Astrocyte (in vitro differentiated cells and primary cell): ENCODE data around the gene RRP36. TPM values are rescaled to one million over a fixed set of nuclear protein-coding genes. Genes with fewer than 3 reads are reported as not detected.

Source experiments
- DNase-seq: peaks from one replicate; pipeline ENCODE4 v3.0.0-alpha.2; 2010; ENCODE audit warnings: low read depth
- FAIRE-seq: peaks from 2 replicates; lab custom pipeline; 2011; peaks lifted over from hg19 to GRCh38; lab: Jason Lieb, UNC
- H2AFZ ChIP-seq: 2 replicates; pipeline ENCODE4 v1.6.0; 2012; ENCODE audit warnings: low read depth, low read length, inconsistent platforms
- H3K27ac ChIP-seq: 2 replicates; pipeline ENCODE4 v1.5.1; 2011; ENCODE audit warnings: low read depth, low read length, inconsistent platforms
- H3K27me3 ChIP-seq: 2 replicates; pipeline ENCODE4 v1.6.0; 2011; ENCODE audit warnings: low read length, inconsistent platforms; ENCODE audit not compliant: insufficient read depth
- H3K36me3 ChIP-seq: 2 replicates; pipeline ENCODE4 v1.5.1; 2011; ENCODE audit warnings: low read length, inconsistent platforms; ENCODE audit not compliant: insufficient read depth
- H3K4me1 ChIP-seq: 2 replicates; pipeline ENCODE4 v1.5.1; 2011; ENCODE audit warnings: low read length, inconsistent platforms; ENCODE audit not compliant: insufficient read depth
- H3K4me2 ChIP-seq: 2 replicates; pipeline ENCODE4 v1.6.0; 2012; ENCODE audit warnings: low read length, inconsistent platforms
- H3K4me3 ChIP-seq: 2 replicates; pipeline ENCODE4 v1.5.1; 2011; ENCODE audit warnings: low read depth, mild to moderate bottlenecking, low read length, inconsistent platforms; ENCODE audit not compliant: insufficient read depth
- H3K79me2 ChIP-seq: 2 replicates; pipeline ENCODE4 v1.6.0; 2012; ENCODE audit warnings: mild to moderate bottlenecking, low read length, inconsistent platforms; ENCODE audit not compliant: insufficient read depth
- H3K9ac ChIP-seq: 2 replicates; pipeline ENCODE4 v1.6.0; 2012; ENCODE audit warnings: mild to moderate bottlenecking, low read length, inconsistent platforms
- H3K9me3 ChIP-seq: 2 replicates; pipeline ENCODE4 v1.5.1; 2012; ENCODE audit warnings: low read depth, mild to moderate bottlenecking, low read length, inconsistent platforms; ENCODE audit not compliant: insufficient read depth
- H4K20me1 ChIP-seq: 2 replicates; pipeline ENCODE4 v1.6.0; 2012; ENCODE audit warnings: low read length, inconsistent platforms; ENCODE audit not compliant: insufficient read depth
- H3K27ac Mint-ChIP-seq: one replicate; pipeline ENCODE4 v1.8.0; 2021; ENCODE audit warnings: mild to moderate bottlenecking, mixed read lengths; ENCODE audit not compliant: unreplicated experiment
- H3K27me3 Mint-ChIP-seq: one replicate; pipeline ENCODE4 v1.8.0; 2021; ENCODE audit warnings: low read depth, mixed read lengths; ENCODE audit not compliant: unreplicated experiment
- H3K36me3 Mint-ChIP-seq: one replicate; pipeline ENCODE4 v1.8.0; 2021; ENCODE audit warnings: low read depth, mixed read lengths; ENCODE audit not compliant: unreplicated experiment
- H3K4me1 Mint-ChIP-seq: one replicate; pipeline ENCODE4 v1.8.0; 2021; ENCODE audit warnings: low read depth, mixed read lengths; ENCODE audit not compliant: unreplicated experiment
- H3K4me3 Mint-ChIP-seq: one replicate; pipeline ENCODE4 v1.8.0; 2021; ENCODE audit warnings: mild to moderate bottlenecking, moderate library complexity, mixed read lengths; ENCODE audit not compliant: unreplicated experiment
- H3K9me3 Mint-ChIP-seq: one replicate; pipeline ENCODE4 v1.8.0; 2021; ENCODE audit warnings: mild to moderate bottlenecking, mixed read lengths; ENCODE audit not compliant: unreplicated experiment
- EZH2 ChIP-seq: IDR thresholded peaks from 2 replicates; pipeline ENCODE4 v1.6.1; 2012; ENCODE audit warnings: mild to moderate bottlenecking, low read length, inconsistent platforms; ENCODE audit not compliant: insufficient read depth
- total RNA-seq: library from RNA; stranded (reverse); gene quantifications from 2 replicates; pipeline ENCODE4 v1.2.1, GENCODE V29; 2021
- TF ChIP-seq, protein P1 (sequence below): IDR thresholded peaks from 2 replicates; pipeline ENCODE4 v1.5.1; 2011; ENCODE audit warnings: low read depth, mild to moderate bottlenecking, inconsistent platforms, low read length, moderate library complexity; ENCODE audit not compliant: insufficient read depth

RRP36 gene
- total RNA-seq, 1 donor from 2014 or later, result 77.9 TPM

DNA sequence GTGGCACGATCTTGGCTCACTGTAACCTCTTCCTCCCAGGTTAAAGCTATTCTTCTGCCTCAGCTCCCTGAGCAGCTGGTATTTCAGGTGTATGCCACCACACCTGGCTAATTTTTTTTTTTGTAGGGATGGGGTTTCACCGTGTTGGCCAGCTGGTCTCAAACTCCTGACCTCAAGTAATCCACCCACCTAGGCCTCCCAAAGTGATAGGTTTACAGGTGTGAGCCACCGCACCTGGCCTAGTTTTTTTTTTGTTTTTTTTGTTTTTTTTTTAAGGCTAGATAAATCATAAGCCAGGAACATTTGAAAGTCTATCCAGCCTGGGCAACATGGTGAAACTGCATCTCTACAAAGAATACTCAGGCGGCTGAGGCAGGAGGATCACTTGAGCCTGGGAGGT lies 10.9 kb downstream of the RRP36 start:
- Mint-ChIP-seq H3K27ac (no peak overlapping the region), H3K4me3 (no peak overlapping the region), H3K36me3 (peaks cover 19% of the 10 kb centered on the region), H3K4me1 (no peaks in the 10 kb centered on the region), H3K27me3 (no peaks in the 10 kb centered on the region), H3K9me3 (no peaks in the 10 kb centered on the region)
- H3K4me1 ChIP-seq, result no peaks in the 10 kb centered on the region
- TF ChIP-seq EZH2, result no peak
- TF ChIP-seq, protein P1, sequence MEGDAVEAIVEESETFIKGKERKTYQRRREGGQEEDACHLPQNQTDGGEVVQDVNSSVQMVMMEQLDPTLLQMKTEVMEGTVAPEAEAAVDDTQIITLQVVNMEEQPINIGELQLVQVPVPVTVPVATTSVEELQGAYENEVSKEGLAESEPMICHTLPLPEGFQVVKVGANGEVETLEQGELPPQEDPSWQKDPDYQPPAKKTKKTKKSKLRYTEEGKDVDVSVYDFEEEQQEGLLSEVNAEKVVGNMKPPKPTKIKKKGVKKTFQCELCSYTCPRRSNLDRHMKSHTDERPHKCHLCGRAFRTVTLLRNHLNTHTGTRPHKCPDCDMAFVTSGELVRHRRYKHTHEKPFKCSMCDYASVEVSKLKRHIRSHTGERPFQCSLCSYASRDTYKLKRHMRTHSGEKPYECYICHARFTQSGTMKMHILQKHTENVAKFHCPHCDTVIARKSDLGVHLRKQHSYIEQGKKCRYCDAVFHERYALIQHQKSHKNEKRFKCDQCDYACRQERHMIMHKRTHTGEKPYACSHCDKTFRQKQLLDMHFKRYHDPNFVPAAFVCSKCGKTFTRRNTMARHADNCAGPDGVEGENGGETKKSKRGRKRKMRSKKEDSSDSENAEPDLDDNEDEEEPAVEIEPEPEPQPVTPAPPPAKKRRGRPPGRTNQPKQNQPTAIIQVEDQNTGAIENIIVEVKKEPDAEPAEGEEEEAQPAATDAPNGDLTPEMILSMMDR, result no peak
- peaks cover 34% of the 10 kb centered on the region for H4K20me1 ChIP-seq
- no peak overlapping the region for H2AFZ ChIP-seq
- peaks cover 5% of the 10 kb centered on the region for H3K79me2 ChIP-seq
- no peaks in the 10 kb centered on the region for H3K9me3 ChIP-seq
- no peaks in the 10 kb centered on the region for H3K27me3 ChIP-seq
- H3K27ac ChIP-seq, result no peak overlapping the region
- no peak for FAIRE-seq
- DNase-seq, result no peak
- peaks cover 32% of the 10 kb centered on the region for H3K36me3 ChIP-seq
- no peak overlapping the region for H3K4me2 ChIP-seq
- no peak overlapping the region for H3K4me3 ChIP-seq
- H3K9ac ChIP-seq, result no peak overlapping the region

DNA sequence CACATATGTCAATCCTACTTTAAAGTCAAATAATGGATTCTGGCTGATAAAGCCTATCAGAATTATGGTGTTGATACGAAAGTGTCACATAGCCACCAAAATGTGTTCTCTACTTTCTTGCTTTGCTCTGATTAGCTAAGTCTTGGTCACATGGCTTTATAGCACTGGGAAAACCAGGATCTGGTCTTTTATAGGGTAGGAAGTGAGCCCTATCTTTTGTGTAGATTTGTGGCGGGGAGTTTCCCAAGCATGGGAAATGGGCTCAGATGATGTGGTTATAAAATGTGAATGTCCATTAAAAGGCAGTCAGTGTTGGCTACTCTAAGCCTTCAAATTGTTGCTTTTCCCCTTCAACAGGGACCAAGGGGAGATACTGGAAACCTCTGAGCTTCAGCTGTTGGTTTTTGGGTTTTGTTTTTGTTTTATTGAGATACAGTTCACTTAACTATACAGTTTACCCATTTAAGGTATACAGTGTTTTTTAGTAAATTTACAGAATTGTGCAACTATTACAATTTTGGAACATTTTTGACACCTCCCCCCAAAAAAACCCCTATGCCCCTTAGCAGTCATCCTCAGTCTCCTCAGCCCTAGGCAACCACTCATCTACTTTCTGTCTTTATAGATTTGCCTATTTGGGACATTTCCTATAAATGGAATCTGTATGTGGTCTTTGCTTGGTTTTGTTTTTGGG lies 12.2 kb downstream of the RRP36 start:
- TF ChIP-seq, protein P1, result no peak
- no peak for TF ChIP-seq EZH2
- DNase-seq (no peak), FAIRE-seq (no peak)
- Histone ChIP-seq H3K4me3 (no peak overlapping the region), H4K20me1 (peaks cover 29% of the 10 kb centered on the region), H3K79me2 (peaks cover 5% of the 10 kb centered on the region), H3K27me3 (no peaks in the 10 kb centered on the region), H2AFZ (no peak overlapping the region), H3K27ac (no peak overlapping the region), H3K9me3 (no peaks in the 10 kb centered on the region), H3K36me3 (peaks cover 27% of the 10 kb centered on the region), H3K4me1 (no peaks in the 10 kb centered on the region), H3K4me2 (no peak overlapping the region), H3K9ac (no peak overlapping the region)
- Mint-ChIP-seq H3K36me3 (peaks cover 23% of the 10 kb centered on the region), H3K4me3 (no peak overlapping the region), H3K4me1 (no peaks in the 10 kb centered on the region), H3K27me3 (no peaks in the 10 kb centered on the region), H3K27ac (no peak overlapping the region), H3K9me3 (no peaks in the 10 kb centered on the region)

DNA sequence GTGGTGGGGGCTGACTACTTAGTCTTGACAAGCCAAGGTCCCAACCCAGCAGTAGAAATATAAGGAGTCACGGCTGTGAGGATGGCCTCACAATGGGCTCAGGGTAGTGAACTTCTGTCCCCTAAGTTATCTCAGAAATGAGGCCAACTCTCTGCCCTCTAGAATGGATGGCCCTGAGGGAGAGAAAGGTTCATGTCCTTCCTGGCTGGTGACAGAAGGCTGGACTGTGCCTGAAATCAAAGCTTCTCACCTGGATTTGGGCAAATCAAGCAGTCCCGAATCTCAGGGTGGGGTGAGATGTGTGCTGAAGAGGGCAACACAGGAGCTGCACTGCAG lies 12.7 kb downstream of the RRP36 start:
- H3K4me3 Mint-ChIP-seq, result no peak overlapping the region
- no peaks in the 10 kb centered on the region for H3K27me3 ChIP-seq
- no peak overlapping the region for H3K4me3 ChIP-seq
- no peaks in the 10 kb centered on the region for H3K4me1 Mint-ChIP-seq
- H3K4me2 ChIP-seq, result no peak overlapping the region
- no peak overlapping the region for H3K27ac Mint-ChIP-seq
- peaks cover 24% of the 10 kb centered on the region for H4K20me1 ChIP-seq
- no peaks in the 10 kb centered on the region for H3K9me3 Mint-ChIP-seq
- peaks cover 23% of the 10 kb centered on the region for H3K36me3 Mint-ChIP-seq
- H3K36me3 ChIP-seq, result peaks cover 22% of the 10 kb centered on the region
- no peak overlapping the region for H3K9ac ChIP-seq
- peaks cover 3% of the 10 kb centered on the region for H3K79me2 ChIP-seq
- no peak for DNase-seq
- H3K27me3 Mint-ChIP-seq, result no peaks in the 10 kb centered on the region
- H2AFZ ChIP-seq, result no peak overlapping the region
- no peak overlapping the region for H3K27ac ChIP-seq
- no peak for FAIRE-seq
- no peak for TF ChIP-seq EZH2
- TF ChIP-seq, protein P1, result no peak
- H3K9me3 ChIP-seq, result no peaks in the 10 kb centered on the region
- no peaks in the 10 kb centered on the region for H3K4me1 ChIP-seq
